ENCODE data around the gene ATP9B. TPM values are rescaled to one million over a fixed set of nuclear protein-coding genes. Genes with fewer than 3 reads are reported as not detected.

ATP9B gene
- total and polyA plus RNA-seq, 10 of the 15 experiments (the other 5 are each of a cell fraction or from before 2014, with no cell fraction given), result 0.74 to 20.7 (median 12.9) TPM

GRCh38 chr18:79111483-79111882 lies 42.3 kb downstream of the ATP9B start:
- TF ChIP-seq FOS (IDR thresholded peaks at IDR 0.05; ENCODE audit: borderline replicate concordance, extremely low read depth, insufficient read length) (no peak), SP1 (IDR thresholded peaks at IDR 0.05; ENCODE audit: low read depth, low read length) (no peak), CEBPB (IDR thresholded peaks at IDR 0.05; ENCODE audit: borderline replicate concordance in 1 of 2, low read depth in 2 of 2, low read length in 2 of 2) (no peak), CHD1 (IDR thresholded peaks at IDR 0.05; ENCODE audit: low read depth, low read length) (no peak), MAX (IDR thresholded peaks at IDR 0.05; ENCODE audit: low read depth, low read length) (no peak), POLR2AphosphoS5 (IDR thresholded peaks at IDR 0.05; ENCODE audit: low read length) (no peak), DPF2 (IDR thresholded peaks at IDR 0.05) (no peak), JUND (IDR thresholded peaks at IDR 0.05; ENCODE audit: low read depth, low read length) (no peak), ZBTB11 (CRISPR knock-in tag; IDR thresholded peaks at IDR 0.05) (no peak), USF1 (IDR thresholded peaks at IDR 0.05; ENCODE audit: borderline replicate concordance, extremely low read length, insufficient read depth, low read depth, low read length) (no peak), BCL3 (IDR thresholded peaks at IDR 0.05; ENCODE audit: borderline replicate concordance, insufficient read depth, low read depth, low read length, poor library complexity, severe bottlenecking) (no peak), TCF7 (IDR thresholded peaks at IDR 0.05; ENCODE audit: borderline replicate concordance) (no peak), HDGF (IDR thresholded peaks at IDR 0.05) (no peak), SIN3A (IDR thresholded peaks at IDR 0.05; ENCODE audit: low read depth, low read length) (no peak), MEF2B (IDR thresholded peaks at IDR 0.05; ENCODE audit: partially characterized antibody, poor library complexity, severe bottlenecking) (no peak)
- in situ Hi-C loops (cut with MboI), result no loop called here

More at GRCh38 chr18:79111483-79111882, 42.3 kb downstream of the ATP9B start:
- FAIRE-seq (no peak), ATAC-seq (no peak), DNase-seq (ENCODE audit: low read depth, low spot score) (no peak)
- no peak overlapping the region for H2AFZ ChIP-seq (ENCODE audit: control insufficient read depth, low read depth, low read length)
- H3K79me2 ChIP-seq (ENCODE audit: control insufficient read depth, insufficient read depth, low read length), result no peaks in the 10 kb centered on the region; the same call in 1 of the 2 replicates
- H3K4me3 ChIP-seq, result no peak overlapping the region
- no peak overlapping the region for H3K4me2 ChIP-seq (ENCODE audit: control insufficient read depth, insufficient read depth)
- POLR2A ChIA-PET, result no interaction called here
- RAD21 ChIA-PET (ENCODE audit: unreplicated experiment), result no interaction called here
- H4K20me1 ChIP-seq (ENCODE audit: control insufficient read depth, insufficient read depth), result peaks cover 4% of the 10 kb centered on the region; the same call in 1 of the 2 replicates
- CTCF ChIA-PET, result no interaction called here
- H3K27me3 ChIP-seq (replicated peaks in 1 of 2; ENCODE audit: control insufficient read depth in 2 of 2, insufficient read depth in 2 of 2, low read length in 1 of 2), result no peaks in the 10 kb centered on the region
- no peak overlapping the region for H3K27ac ChIP-seq (ENCODE audit: control insufficient read depth, insufficient read depth)
- intact Hi-C loops (cut with micrococcal nuclease; ENCODE audit: unreplicated experiment), result no loop called here
- H3K4me1 ChIP-seq (ENCODE audit: control insufficient read depth, insufficient read depth, low read length), result no peaks in the 10 kb centered on the region
- no peak overlapping the region for H3K9ac ChIP-seq (ENCODE audit: control insufficient read depth, insufficient read depth, low read length)
- SMC1A ChIA-PET (ENCODE audit: uncharacterized antibody, unreplicated experiment), result no interaction called here
- WGBS (ENCODE audit: insufficient coverage, insufficient replicate concordance, low lambda C conversion rate, missing lambda C conversion rate), result 94% methylated on average over 5 of the region's 5 CpGs
- peaks cover 1% of the 10 kb centered on the region; the same call in 1 of the 3 replicates for H3K9me3 ChIP-seq (replicated peaks; ENCODE audit: control insufficient read depth, insufficient read depth, low read length)
- no TSS peak for BruUV-seq (replicated peaks)
- H3K36me3 ChIP-seq (ENCODE audit: control insufficient read depth in 2 of 2, insufficient read depth in 2 of 2, low read length in 1 of 2), result peaks cover 3 to 7% of the 10 kb centered on the region in 2 experiments
